ENCODE results near the gene DNAJA4.

Gene DNAJA4

DNA sequence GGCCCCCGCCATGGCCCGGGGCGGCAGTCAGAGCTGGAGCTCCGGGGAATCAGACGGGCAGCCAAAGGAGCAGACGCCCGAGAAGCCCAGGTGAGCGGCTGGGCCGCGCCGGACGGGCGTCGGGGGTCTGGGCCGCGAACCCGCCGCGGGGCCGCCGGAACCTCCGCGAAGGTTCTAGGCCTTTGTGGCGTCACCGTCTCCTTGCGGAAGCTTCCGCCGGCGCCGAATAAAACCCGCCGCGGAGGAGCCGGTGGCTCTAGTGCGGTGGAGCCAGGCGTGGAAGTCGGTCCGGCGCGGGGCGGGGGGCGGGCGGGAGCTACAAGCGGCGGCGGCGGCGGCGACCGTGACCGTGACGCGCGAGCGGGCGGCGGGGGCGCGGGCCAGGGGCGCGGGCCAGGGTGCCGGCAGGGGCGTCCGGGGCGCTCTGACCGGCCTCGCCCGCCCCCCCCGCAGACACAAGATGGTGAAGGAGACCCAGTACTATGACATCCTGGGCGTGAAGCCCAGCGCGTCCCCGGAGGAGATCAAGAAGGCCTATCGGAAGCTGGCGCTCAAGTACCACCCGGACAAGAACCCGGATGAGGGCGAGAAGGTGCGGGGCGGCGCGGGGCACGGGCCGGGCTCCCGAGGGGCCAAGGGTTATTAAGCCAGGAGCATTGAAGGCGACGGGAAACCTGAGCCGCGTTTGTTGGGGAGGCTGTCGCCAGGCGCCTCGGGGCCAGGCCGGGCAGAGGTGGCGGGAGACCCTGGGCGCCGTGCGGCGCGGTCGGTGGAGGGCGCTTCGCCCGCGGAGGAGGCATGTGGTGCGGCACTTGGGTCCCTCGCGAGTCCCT is at the start of gene DNAJA4:
Gene DNAJA4 (plus strand): TSS at position 259 of the 833 bp plus-strand sequence. CDS start 202 bp downstream, at position 461.
- DNase-seq = no peak

DNA sequence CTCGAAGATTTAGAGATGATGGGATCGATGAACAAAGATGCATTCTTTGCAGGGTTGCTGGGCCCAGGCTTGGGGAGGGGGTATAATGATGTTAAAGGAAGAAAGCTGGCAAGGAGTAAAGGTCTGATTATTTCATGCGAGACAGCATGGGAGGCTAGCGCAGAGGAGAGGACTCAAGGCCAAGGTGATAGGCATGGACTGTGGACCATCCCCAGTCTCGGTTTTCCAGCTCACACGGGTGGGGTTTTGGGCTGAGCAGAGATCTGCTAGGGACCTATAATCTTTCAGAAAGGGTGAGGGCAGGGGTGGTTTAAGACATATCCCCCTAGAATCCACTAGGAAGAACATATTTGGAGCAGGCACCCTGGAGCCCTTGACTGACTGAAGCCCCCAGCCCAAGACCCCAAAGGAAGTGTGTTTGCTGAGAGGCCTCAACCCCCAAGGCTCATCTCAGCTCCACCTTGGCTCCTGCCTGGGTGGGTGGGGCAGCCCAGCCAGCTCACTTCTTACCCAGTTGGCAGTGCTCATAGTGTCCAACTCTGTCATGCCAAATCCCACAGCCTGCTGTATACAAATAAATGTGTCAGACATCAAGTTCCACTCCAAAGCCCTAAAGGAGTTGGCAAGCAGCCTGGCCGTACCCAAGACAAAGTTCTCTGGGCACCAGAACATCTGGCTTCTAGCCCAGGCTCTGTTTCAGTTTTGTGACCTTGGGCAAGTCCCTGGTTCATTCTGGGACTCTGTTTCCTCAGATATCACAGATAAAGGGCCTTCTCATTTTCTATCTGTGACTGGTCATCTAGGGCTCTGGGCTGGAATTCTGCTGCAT is 47.9 kb upstream of the DNAJA4 start:
- DNase-seq = no peak

DNA sequence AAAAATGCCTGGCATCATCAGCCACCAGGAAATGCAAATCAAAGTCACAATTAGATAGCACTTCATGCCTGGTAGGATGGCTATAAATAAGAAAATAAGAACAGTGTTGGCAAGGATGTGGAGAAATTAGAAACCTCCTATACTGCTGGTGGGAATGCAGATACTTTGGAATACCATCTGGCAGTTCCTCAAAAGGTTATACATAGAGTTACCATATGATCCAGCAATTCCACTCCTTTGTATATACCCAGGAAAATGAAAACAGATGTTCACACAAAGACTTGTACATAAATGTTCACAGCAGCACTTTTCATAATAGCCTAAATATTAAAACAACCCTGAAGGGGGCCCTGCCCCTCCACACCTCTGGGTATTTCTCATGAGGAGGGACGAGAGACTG is 43.6 kb upstream of the DNAJA4 start:
- no peak for DNase-seq

DNA sequence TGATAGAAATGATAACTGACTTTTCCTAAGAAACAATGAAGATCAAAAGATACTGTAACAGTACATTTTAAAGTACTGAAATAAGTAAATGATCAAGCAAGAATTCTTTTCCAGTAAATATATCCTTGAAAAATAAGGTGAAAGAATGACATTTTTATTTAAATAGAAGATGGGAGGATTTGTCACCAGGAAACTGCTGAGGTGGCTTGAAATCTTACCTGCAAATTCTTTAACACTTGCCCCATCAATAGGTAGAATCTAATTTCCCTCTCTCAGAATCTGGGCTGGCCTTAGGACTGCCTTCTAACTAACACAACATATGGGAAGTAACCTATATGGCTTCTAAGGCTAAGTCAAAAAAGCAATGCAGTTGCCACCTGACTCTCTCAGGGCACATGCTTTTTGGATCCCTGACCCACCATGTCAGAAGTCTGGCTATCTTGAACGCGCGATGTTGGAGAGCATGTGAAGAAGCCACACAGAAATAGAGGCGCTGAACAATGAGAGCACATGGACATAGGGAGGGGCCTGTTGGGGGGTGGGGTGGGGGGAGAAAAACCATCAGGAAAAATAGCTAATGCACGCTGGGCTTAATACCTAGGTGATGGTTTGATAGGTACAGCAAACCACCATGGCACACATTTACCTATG is 41.5 kb upstream of the DNAJA4 start:
- DNase-seq = no peak

DNA sequence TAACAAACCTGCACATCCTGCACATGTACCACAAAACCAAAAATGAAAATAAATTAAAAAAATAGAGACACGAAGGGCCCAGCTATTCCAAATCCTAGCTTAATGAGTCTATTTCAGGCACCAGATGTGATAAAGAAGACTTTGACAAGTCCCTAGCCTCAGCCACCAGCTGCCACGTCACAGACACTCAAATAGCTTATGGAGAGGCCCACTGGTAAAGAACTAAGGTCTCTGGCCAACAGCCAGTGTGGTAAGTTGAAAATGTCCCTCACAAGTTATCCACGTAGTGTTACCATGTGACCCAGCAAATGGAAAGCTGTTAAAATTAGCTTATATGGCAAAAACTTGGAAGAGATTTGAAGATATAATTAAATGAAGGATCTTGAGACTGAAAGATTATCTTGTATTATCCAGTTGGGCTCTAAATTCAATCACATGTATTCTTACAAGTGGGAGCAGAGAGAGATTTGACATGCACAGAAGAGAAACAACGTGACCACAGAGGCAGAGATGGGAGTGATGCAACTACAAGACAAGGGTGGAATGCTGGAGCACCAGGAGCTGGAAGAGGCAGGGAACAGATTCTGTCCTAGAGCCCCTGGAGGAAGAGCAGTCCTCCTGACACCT is 40.9 kb upstream of the DNAJA4 start:
- DNase-seq = no peak

DNA sequence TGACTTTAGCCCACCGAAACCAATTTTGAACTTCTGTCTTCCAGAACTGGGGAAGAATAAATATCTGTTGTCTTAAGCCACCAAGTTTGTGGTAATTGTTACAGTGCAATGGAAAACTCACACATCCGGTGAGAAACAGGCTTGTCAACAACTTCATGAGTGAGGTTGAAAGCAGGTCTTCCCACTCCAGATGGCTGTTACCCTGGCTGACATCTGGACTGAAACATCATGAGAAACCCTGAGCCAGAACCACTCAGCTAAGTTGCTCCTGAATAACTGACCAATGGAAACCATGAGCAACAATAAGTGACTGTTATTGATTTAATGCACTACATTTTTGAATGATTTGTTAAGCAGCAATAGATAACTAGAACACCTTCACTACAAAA is 40.3 kb upstream of the DNAJA4 start:
- no peak for DNase-seq

DNA sequence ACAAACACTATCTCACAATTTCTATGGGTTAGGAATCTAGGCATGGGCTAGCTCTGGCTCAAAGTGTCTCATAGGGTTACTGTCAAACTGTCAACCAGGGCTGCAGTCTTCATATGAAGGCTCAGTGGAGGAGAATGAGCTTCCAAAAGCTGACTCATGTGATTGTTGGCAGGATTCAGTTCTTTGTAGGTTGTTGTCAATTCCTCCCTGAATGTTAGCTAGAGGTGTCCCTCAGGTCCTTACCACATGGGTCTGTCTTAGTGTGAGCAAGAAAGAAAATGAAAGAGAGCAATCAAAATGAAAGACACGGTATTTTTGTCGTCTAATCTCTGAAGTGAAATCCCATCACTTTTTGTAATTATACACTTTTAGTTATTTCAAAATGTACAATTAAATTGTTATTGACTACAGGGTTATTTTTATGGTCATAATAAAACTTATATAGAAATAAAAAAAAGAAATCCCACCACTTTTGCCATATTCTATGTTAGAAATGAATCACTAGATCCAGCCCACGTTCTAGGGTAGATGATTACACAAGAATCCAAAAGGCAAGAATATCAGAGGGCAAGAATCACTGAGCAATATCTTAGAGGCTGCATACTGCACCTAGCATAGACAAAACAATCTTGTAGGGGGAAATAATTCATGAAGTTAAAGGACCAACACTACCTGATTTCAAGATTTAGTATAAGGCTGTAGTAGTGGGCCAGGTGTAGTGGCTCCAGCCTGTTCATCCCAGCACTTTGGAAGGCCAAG is 38.4 kb upstream of the DNAJA4 start:
- no peak for DNase-seq

DNA sequence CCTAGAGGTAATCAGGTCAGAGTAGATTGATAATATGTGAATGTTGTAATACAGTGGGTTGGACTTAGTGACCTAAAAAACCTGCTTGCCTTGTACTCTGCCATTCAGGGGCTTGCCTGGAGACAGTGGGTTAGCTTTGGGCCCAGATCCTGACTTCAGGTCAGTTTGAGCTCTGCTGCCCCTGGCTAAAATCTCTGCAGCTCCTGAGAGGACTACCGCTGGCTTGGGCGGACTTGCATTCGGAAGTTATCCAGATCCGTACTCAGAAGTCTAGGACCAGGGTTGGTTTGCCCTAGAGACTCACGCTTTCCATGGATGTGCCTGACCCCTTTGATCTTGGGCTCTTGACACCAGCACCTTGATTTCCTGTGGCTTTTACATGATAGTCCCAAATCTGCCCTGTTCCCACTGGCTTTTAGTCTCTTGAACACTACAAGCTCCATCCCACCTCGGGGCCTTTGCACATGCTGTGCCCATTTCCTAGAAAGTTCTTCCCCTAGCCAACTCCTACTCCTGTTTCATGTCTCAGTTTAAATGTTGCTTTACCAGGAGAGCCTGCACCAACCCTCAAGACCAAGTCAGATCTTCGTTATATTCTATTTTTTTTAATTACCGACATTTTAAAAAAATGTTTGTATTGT is 35.9 kb upstream of the DNAJA4 start:
- no peak for DNase-seq

DNA sequence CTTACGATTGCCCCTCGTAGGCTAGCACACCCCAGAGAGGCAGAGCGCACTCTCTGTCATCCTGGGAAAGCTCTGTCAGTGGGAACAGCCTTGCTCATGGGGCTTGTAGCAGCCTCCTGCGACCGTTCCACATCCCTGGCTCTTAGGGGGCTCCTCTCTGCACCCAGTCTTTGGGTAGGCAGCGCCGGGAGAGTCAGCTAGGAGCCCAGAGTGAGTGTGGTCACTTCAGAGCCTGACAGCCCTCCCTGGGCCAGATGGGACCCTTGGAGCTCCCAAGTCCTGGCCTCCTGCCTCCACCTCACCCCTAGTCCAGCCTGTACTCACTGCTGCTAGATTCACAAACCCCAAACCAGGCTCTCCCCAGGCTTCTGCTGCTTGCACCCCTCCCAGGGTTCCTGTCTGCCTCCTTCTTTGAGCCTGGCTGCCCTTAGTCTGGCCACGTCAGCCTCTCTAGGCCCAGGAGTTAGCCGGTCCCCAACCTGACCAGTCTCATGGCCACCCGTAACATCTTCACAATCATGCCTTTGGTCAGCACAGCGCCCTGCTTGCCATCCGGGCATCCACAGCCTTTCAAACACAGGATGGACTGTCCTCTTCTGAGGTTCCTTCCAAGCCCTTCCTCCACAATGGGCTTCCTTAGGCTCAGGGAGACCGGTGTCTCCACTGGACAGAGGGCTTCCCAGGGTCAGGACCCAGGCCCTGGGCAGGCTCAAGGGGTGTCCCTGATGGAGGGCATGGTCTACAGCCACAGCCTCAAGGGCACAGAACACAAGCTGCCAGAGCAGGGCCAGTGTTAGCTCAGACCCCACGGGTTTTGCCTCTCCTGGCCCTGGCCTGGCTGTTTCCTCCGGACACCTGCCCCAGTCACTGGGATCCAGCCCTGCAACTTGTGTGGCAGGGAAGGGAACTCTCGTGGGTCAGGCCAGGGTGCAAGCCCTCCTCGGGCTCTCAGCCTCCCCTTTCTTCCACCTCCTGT is 34.6 kb upstream of the DNAJA4 start:
- no peak for DNase-seq

DNA sequence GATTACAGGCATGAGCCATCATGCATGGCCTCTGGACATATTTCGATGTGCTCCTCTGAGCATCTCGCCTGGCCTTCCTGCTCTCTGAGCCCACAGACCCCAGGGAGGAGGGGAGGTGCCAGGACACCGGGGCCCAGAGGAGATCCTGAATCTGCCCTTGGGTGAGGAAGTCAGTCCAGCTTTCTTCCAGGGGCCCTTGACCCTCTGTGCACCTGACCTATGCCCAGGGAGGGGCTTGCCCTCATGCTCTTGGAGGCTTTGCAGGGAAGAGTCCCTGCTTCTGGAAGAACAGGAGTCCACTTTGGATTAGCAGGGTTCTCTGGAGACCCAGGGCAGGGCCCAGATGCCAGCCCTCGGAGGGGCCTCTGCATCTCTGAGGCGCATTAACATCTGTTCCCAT is 31.4 kb upstream of the DNAJA4 start:
- DNase-seq = no peak

DNA sequence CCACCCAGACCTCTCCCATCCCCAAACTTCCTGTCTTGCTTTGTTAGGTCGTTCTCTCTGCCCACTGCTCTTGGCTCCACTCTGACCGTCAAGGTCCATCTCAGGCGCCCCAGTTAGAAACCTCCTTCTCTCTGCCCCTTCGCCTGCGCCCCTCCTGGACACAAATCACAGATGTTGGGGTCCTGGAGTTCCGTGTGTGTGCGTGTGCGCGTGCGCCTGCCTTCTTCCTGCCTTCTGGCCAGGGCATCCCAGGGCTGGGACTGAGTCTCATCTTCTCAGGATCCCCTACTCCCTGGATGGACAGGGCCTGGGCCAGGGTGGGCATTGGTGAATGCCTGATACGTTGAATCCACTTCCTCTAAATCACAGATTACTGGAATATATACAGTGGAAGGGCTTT is 30.9 kb upstream of the DNAJA4 start:
- DNase-seq = no peak

DNA sequence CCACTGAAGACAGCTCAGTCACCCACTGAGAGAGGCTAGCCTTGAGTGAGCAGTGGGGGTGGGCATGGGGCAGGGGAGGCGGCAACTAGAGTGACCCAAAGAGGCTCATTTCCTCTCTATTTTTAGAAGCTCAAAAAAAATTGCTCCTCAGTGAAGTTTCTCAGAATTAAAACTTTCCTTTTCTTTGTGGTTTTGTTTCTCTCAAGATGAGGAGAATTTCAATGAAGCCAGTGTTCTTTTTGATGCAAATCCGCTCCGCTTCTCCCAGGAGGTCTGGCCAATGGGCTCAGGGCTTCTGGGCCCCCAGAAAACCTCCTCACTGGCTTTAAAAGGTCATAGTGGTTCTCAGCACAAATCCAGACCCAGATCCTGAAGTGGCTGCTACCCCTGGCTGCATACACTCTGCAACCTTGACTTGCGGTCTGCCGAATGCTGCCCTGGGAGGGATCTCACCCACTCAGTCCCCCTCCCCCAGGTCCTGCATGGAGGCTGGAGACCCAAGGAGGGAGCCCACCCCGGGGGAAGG is 29.8 kb upstream of the DNAJA4 start, which contains the start of gene ACSBG1:
Gene ACSBG1 (minus strand): TSS at position 51 of the 526 bp plus-strand sequence. CDS start 64 bp downstream, outside the sequence.
- DNase-seq = no peak

DNA sequence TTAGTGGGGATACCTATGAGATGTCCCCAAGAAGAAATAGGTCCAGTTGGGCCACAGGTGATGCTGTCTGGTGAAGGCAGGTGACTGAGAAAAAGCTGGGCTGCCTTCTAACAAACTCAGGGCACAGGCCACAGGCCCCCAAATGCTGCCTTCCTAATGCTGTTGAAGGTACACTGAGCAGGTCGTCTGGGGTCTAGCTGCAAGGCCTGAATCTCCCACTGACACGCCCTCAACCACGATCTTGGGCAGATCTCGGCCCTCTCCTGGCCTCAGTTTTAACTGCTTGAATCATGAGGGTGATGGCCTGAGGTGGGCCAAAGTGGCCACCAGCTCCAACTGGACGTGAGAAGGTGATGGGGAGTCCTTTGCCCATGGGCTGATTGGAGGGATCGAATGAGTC is 27.9 kb upstream of the DNAJA4 start:
- no peak for DNase-seq

DNA sequence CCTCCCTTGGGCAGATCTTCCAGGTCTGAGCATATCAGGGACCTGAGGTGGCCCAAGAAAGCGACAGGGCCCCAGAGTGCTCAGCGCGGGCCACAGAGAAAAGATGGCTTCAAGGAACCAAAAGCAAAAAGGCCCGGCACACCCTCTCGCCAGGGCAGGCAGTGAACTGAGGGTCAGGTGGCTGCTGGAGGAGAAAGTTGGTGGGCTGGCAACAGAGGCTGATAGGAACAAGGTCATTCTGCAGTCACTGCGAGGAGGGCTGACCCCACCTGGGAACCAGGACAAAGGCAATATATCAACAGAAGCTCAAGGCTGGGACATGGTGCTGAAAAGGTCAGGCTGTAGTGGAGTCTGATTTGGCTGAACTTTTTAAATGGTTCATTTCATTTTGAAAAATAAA is 27.2 kb upstream of the DNAJA4 start:
- no peak for DNase-seq

DNA sequence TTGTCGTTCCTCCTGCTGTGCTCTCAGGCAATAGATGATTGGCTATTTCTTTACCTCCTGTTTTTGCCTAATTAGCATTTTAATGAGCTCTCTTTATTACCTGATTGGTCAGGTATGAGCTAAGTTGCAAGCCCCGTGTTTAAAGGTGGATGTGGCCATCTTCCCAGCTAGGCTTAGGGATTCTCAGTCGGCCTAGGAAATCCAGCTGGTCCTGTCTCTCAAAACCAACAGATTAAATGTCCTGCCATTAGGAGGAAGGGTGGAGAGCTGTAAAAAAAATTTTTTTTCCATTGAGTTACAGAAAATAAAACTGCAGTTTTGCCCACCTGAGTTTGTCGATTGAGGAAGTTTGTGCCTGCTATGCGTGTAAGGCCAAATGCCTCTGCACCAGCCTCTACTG is 24.6 kb upstream of the DNAJA4 start:
- DNase-seq = no peak

DNA sequence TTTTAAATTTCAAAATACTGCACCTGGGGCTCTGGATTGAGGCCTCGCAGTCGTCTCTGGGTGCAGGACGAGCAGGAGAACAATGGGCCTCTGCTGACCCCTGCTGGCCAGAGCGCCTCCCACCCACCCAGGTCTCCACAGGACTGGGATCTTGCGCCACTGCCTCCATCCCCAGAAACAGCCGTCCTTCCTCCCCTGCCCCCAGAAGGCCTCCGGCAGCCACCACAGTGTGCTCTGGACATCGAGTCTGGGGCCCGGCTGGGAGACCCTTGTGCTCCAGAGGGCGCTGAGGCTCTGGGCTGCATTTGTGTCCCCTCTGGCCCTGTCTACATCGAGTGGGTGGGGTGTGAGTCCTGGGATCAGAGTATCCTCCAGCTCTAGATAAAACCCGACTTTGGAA is 23.3 kb upstream of the DNAJA4 start:
- peak; percentile 43 for DNase-seq

DNA sequence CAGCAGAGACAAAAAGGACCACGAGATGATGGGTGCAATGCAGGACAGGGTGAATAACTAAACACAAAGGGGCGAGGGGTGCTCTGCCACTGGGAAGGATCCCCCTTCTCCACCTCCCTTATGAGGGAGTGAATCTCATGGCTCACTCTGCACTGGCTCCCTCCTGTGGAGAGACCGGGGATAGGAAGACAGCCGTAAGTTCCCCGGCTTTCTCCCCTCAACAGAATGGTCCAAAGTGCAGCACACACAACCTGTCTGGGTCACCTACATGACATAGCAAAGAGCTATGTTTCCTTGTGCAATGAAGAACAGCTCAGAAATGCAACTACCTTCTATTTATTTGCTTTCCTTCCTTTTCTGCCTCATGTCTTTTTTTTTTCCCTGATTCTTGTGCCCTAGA is 22.2 kb upstream of the DNAJA4 start:
- DNase-seq = no peak

DNA sequence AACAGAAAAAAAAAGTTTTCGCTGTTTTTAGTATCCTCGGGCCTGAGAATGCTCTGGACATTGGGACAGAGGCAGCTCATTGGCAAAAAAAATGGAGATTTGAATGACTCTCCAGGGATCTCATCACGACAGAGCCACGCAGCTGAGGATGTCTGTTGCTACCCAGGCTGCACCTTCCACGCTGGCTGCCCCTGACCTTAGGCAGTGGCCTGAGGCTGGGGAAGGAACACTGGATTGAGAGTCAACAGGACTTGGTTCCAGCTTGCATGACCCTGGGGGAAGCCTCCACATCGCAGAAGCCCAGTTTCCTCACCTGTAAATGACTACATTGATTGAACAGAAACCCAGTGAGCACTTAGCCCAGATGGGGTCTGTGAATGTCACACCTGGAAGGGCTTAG is 21.3 kb upstream of the DNAJA4 start:
- DNase-seq = no peak

DNA sequence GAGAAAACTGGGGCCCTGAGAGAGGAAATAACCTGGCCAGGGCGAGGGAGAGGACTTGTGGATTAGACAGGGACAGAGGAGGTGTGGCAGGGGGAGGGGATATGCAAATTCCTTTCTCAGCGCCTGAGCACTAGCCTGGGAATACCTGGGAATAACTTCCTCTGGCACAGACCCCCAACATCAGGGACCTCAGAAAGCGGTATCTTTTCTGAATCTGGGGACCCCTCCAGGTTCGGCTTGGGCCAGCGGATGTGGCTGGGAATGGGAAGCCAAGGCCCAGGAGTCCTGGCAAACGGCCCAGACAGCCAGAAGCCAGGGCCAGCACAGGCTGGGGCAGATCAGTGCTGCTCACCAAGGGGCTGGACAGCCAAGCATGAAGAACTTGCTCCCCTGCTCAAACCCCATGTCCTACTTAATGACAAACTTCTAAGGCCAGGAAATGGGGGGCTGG is 20.8 kb upstream of the DNAJA4 start:
- DNase-seq = no peak

DNA sequence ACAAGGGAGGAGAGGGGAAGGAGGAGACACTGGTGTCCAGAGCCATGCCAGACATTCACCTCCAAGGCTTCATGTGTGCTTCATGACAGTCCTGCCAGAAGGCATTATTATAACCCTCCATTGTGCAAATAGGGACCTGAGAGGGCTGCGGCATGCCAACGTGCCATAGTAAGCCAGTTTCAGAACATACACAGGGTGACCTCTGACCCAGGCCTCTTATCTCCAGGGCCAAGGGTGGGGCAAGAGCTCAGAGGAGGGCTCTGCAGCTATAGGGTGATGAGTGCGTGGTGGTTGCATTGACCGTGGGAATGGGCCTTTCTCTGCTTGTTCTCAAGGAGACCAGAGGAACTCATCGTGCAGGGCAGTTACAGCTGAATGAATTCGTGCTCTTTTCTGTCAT is 20.3 kb upstream of the DNAJA4 start:
- DNase-seq = no peak

Data from NCI-H2227 treated with DMSO at 0.1 percent for 48 hours (cell line).